A673 (cell line): ENCODE results near the gene C1orf198. TPM values are rescaled to one million over a fixed set of nuclear protein-coding genes. Genes with fewer than 3 reads are reported as not detected.

Experiments used
- BruUV-seq: library from RNA; stranded (reverse); fragments of 400-500 nt; replicated peaks from 2 replicates; lab custom pipeline; 2021; lab: Mats Ljungman, UMichigan
- CTCF ChIA-PET: fragments of 300-600 bp; sonication (Branson Sonifier 250); formaldehyde crosslinking; loops from one replicate; lab custom pipeline; 2022; ENCODE audit warnings: antibody characterized with exemption; lab: Charles Lee
- POLR2A ChIA-PET: fragments of 300-600 bp; sonication (Branson Sonifier 250); formaldehyde crosslinking; loops from one replicate; lab custom pipeline; 2022; ENCODE audit warnings: antibody characterized with exemption; ENCODE audit not compliant: low non-redundant PET; lab: Charles Lee
- DNase-seq: peaks from one replicate; pipeline ENCODE4 v3.0.0-alpha.2; 2015; ENCODE audit warnings: low spot score
- H3K27ac ChIP-seq: fragments of 200-600 bp; sonication (generic); 2 replicates; pipeline ENCODE4 v1.5.1; 2016; ENCODE audit warnings: mixed run types, low read depth, mild to moderate bottlenecking, mixed read lengths, antibody characterized with exemption, low read length; ENCODE audit not compliant: poor library complexity, severe bottlenecking
- H3K27me3 ChIP-seq: fragments of 200-600 bp; sonication (generic); replicated peaks from 2 replicates; pipeline ENCODE4 v1.6.1; 2017; ENCODE audit warnings: mixed run types, low read depth, mild to moderate bottlenecking, mixed read lengths, antibody characterized with exemption, low read length; ENCODE audit not compliant: insufficient read depth, poor library complexity
- H3K36me3 ChIP-seq: fragments of 200-600 bp; sonication (generic); 2 replicates; pipeline ENCODE4 v1.6.1; 2016; ENCODE audit warnings: mixed run types, mild to moderate bottlenecking, mixed read lengths, antibody characterized with exemption, low read length; ENCODE audit not compliant: insufficient read depth, poor library complexity, severe bottlenecking
- H3K4me1 ChIP-seq: fragments of 200-600 bp; sonication (generic); 2 replicates; pipeline ENCODE4 v1.6.1; 2017; ENCODE audit warnings: mixed run types, mild to moderate bottlenecking, mixed read lengths, antibody characterized with exemption, low read length; ENCODE audit not compliant: insufficient read depth, poor library complexity, severe bottlenecking
- H3K4me3 ChIP-seq: fragments of 200-600 bp; sonication (generic); 2 replicates; pipeline ENCODE4 v1.5.1; 2016; ENCODE audit warnings: low read depth, mixed run types, mild to moderate bottlenecking, mixed read lengths, low read length; ENCODE audit not compliant: poor library complexity, severe bottlenecking
- H3K9me3 ChIP-seq: fragments of 200-600 bp; sonication (generic); 2 replicates; pipeline ENCODE4 v1.6.1; 2016; ENCODE audit warnings: mixed run types, low read depth, mild to moderate bottlenecking, mixed read lengths, antibody characterized with exemption, low read length; ENCODE audit not compliant: poor library complexity, severe bottlenecking
- EZH2 ChIP-seq: fragments of 200-600 bp; sonication (generic); IDR thresholded peaks from 2 replicates; pipeline ENCODE4 v1.6.1; 2017; ENCODE audit warnings: borderline replicate concordance, low read depth, mild to moderate bottlenecking, mixed read lengths, antibody characterized with exemption, low read length; ENCODE audit not compliant: poor library complexity, severe bottlenecking
- intact Hi-C: fragments of 100-400 bp; cut with micrococcal nuclease; formaldehyde crosslinking; loops from one replicate; pipeline ENCODE4 v1.10.0; 2022; ENCODE audit not compliant: unreplicated experiment
- total RNA-seq: library from RNA; stranded (reverse); gene quantifications from 2 replicates; pipeline ENCODE4 v1.2.3, GENCODE V29; 2021
- TF ChIP-seq, protein P1 (sequence below): fragments of 300-800, 200-600 bp; sonication (generic); conservative IDR thresholded peaks from 2 replicates; pipeline ENCODE4 v1.5.1; 2017; ENCODE audit warnings: low read depth, mild to moderate bottlenecking, antibody characterized with exemption, low read length, moderate library complexity, mixed read lengths

C1orf198 gene
- total RNA-seq, 1 experiment from 2014 or later: 42.4 TPM

DNA sequence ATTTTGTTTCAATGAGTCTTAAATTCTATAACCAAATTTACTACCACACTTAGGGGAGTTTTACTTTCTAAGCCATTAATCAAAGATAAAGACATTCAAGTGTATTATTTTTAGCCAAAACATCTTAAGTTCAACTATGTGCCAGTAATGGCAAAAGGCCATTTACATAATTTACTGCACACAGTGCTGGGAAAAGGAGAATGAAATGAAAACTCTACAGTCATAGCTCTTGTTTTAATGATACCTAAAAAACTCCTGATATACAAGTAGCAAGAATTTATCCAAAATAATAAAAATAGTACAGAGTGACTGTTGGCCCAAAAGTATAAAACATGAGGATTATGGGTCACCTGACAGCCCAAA is 42.4 kb upstream of the C1orf198 start:
- intact Hi-C loops: loop anchor here (10.0 kb wide), 1 partner anchor 694 kb away; no protein-coding TSS in a partner anchor
- TF ChIP-seq, protein P1, sequence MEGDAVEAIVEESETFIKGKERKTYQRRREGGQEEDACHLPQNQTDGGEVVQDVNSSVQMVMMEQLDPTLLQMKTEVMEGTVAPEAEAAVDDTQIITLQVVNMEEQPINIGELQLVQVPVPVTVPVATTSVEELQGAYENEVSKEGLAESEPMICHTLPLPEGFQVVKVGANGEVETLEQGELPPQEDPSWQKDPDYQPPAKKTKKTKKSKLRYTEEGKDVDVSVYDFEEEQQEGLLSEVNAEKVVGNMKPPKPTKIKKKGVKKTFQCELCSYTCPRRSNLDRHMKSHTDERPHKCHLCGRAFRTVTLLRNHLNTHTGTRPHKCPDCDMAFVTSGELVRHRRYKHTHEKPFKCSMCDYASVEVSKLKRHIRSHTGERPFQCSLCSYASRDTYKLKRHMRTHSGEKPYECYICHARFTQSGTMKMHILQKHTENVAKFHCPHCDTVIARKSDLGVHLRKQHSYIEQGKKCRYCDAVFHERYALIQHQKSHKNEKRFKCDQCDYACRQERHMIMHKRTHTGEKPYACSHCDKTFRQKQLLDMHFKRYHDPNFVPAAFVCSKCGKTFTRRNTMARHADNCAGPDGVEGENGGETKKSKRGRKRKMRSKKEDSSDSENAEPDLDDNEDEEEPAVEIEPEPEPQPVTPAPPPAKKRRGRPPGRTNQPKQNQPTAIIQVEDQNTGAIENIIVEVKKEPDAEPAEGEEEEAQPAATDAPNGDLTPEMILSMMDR: no peak
- no peak for TF ChIP-seq EZH2
- no peak for DNase-seq
- ChIA-PET POLR2A (no interaction called here), CTCF (no interaction called here)
- H3K27ac ChIP-seq: no peak overlapping the region
- H3K9me3 ChIP-seq: no peaks in the 10 kb centered on the region
- no TSS peak for BruUV-seq
- no peaks in the 10 kb centered on the region for H3K4me1 ChIP-seq
- H3K36me3 ChIP-seq: peaks cover 2% of the 10 kb centered on the region
- no peak overlapping the region for H3K4me3 ChIP-seq
- no peaks in the 10 kb centered on the region for H3K27me3 ChIP-seq

DNA sequence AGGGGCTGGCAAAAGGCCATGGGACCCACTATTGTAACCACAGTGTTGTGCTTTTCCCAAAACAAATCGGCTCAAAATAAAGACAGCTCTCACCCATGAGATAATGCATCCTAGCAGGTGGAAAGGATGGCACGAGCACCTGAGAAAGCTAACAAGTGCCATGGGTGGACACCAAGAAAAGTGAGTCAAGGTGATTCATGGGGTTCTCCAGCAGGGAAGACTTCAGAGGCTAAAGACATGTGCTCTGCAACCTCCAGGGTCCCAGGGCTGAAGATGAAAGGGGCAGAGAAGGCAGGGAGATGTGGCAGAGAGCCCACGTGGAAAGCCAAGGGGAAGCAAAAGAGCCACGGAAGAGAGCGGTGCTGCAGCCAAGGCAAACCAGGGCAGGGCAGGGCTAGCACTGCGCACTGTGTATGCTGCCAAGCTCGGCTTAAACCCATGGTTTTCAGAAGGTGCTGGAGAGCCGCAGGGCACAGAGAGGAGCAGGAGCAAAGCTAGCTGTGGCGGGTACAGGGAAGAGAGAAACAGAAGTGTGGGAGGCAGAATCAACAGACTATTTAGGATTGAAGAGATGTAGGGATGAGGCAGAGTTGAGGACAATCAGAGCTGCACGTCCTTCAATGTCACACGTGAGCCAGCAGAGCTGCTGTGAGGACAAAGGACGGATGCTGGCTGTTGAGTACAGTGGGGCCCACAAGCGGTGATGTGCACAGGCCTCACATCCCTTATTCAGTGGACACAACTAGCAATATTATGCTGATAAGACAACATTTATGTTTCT is 41.8 kb upstream of the C1orf198 start:
- no peak for DNase-seq
- no peak for TF ChIP-seq EZH2
- TF ChIP-seq, protein P1: no peak
- H3K4me1 ChIP-seq: no peaks in the 10 kb centered on the region
- H3K9me3 ChIP-seq: no peaks in the 10 kb centered on the region
- POLR2A ChIA-PET: no interaction called here
- H3K27ac ChIP-seq: no peak overlapping the region
- peaks cover 5% of the 10 kb centered on the region for H3K36me3 ChIP-seq
- intact Hi-C loops: loop anchor here (10.0 kb wide), 1 partner anchor 695 kb away; no protein-coding TSS in a partner anchor
- BruUV-seq: no TSS peak
- H3K27me3 ChIP-seq: no peaks in the 10 kb centered on the region
- CTCF ChIA-PET: no interaction called here
- H3K4me3 ChIP-seq: no peak overlapping the region

DNA sequence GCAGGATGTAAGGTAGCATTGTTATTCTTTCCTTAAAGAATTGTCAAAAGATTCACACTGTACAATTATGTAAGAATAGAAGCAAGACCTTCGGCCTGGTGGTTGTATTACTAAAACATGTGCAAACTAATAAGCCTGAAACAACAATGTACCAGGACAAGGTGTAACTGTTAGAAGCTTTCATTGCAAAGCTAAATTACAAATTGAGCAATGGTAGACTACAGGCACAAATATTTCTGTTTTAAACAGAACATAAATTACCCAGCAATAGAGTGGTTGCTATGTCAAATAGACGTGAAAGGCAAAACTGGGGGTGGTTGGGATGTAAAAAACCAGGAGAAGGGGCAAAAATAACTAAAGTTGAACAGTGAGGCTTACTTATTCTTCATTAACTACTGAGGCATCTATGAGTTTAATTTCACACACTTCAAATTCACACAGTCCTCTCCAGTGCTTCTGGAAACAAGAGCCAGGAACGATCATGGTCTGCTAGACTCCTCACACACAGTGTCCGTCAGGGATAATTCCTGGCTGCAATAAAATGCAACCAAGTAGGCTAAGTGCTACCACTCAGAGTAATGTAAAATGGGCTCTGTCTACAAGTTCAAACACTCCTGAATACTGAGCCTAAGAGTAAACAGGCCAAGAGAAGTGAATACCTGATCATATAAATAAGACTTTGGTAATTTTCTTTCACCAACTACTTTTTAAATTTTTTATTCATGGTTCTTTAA is 39.3 kb upstream of the C1orf198 start:
- intact Hi-C loops: no loop called here
- no TSS peak for BruUV-seq
- H3K36me3 ChIP-seq: peaks cover 5% of the 10 kb centered on the region

More for the DNA sequence above, 39.3 kb upstream of the C1orf198 start:
- Histone ChIP-seq H3K27ac (no peak overlapping the region), H3K9me3 (no peaks in the 10 kb centered on the region), H3K4me1 (no peaks in the 10 kb centered on the region), H3K4me3 (no peak overlapping the region), H3K27me3 (no peaks in the 10 kb centered on the region)
- CTCF ChIA-PET: no interaction called here
- TF ChIP-seq, protein P1: no peak
- TF ChIP-seq EZH2: no peak
- POLR2A ChIA-PET: no interaction called here
- no peak for DNase-seq
